GM08714 (cell line): ENCODE measurements around the gene ACTL6B.

Experiments used
- H3K4me3 ChIP-seq: fragments of 200-500 bp; sonication (Bioruptor generic); 2 replicates; pipeline ENCODE4 v1.5.1; 2014; ENCODE audit warnings: mild to moderate bottlenecking, low read length, inconsistent platforms
- ZNF274 ChIP-seq: IDR thresholded peaks from 2 replicates; pipeline ENCODE4 v1.6.1; 2012; ENCODE audit warnings: mild to moderate bottlenecking, low read depth, low read length

ACTL6B gene

GRCh38 chr7:100595188-100595587, 61.1 kb downstream of the ACTL6B start:
- TF ChIP-seq ZNF274: no peak
- no peak overlapping the region for H3K4me3 ChIP-seq
